Smooth muscle cell (in vitro differentiated cells): ENCODE measurements around the gene NPAS2. TPM values are rescaled to one million over a fixed set of nuclear protein-coding genes. Genes with fewer than 3 reads are reported as not detected.

Experiments
- DNase-seq: peaks from one replicate; lab custom pipeline; 2025; ENCODE audit not compliant: unreplicated experiment; lab: John Stamatoyannopoulos, UW
- H2AFZ ChIP-seq: fragments of 200-600 bp; sonication (generic); 2 replicates; pipeline ENCODE4 v1.6.0; 2016; ENCODE audit warnings: antibody characterized with exemption, low read depth, mild to moderate bottlenecking
- H3F3A ChIP-seq: fragments of 200-600 bp; sonication (generic); 2 replicates; pipeline ENCODE4 v1.6.0; 2017; ENCODE audit warnings: antibody characterized with exemption, low read depth
- H3K27ac ChIP-seq: fragments of 200-600 bp; sonication (generic); 2 replicates; pipeline ENCODE4 v1.5.1; 2016; ENCODE audit warnings: low read depth, mild to moderate bottlenecking
- H3K27me3 ChIP-seq: fragments of 200-600 bp; sonication (generic); 2 replicates; pipeline ENCODE4 v1.6.1; 2016; ENCODE audit warnings: low read depth, mild to moderate bottlenecking
- H3K36me3 ChIP-seq: fragments of 200-600 bp; sonication (generic); 2 replicates; pipeline ENCODE4 v1.5.1; 2016; ENCODE audit warnings: low read depth
- H3K4me1 ChIP-seq: fragments of 200-600 bp; sonication (generic); 2 replicates; pipeline ENCODE4 v1.5.1; 2016; ENCODE audit warnings: low read depth
- H3K4me2 ChIP-seq: fragments of 200-600 bp; sonication (generic); 2 replicates; pipeline ENCODE4 v1.6.0; 2016; ENCODE audit warnings: mild to moderate bottlenecking
- H3K4me3 ChIP-seq: fragments of 200-600 bp; sonication (generic); 2 replicates; pipeline ENCODE4 v1.5.1; 2016; ENCODE audit warnings: mild to moderate bottlenecking
- H3K79me2 ChIP-seq: fragments of 200-600 bp; sonication (generic); 2 replicates; pipeline ENCODE4 v1.6.0; 2016; ENCODE audit warnings: low read depth, mild to moderate bottlenecking
- H3K9ac ChIP-seq: fragments of 200-600 bp; sonication (generic); 2 replicates; pipeline ENCODE4 v1.6.0; 2016; ENCODE audit warnings: low read depth
- H3K9me3 ChIP-seq: fragments of 200-600 bp; sonication (generic); replicated peaks from 2 replicates; pipeline ENCODE4 v1.5.1; 2016; ENCODE audit warnings: low read depth
- H4K20me1 ChIP-seq: fragments of 200-600 bp; sonication (generic); 2 replicates; pipeline ENCODE4 v1.6.0; 2016; ENCODE audit warnings: low read depth
- CTCF ChIP-seq: fragments of 200-600 bp; sonication (generic); IDR thresholded peaks from 2 replicates; pipeline ENCODE4 v1.5.1; 2017; ENCODE audit warnings: borderline replicate concordance, mild to moderate bottlenecking, antibody characterized with exemption; ENCODE audit not compliant: insufficient read depth, poor library complexity, severe bottlenecking
- WGBS: methylation state at CpG from one replicate; pipeline ENCODE4 v1.1.7; 2016; ENCODE audit warnings: low lambda C conversion rate; 5-methylcytosine and 5-hydroxymethylcytosine counted together
- polyA plus RNA-seq: library from polyadenylated mRNA; unstranded; fragments of >200 nt; fragmentation: Nextera tagmentation; extraction: Ambion mirVana; gene quantifications from 2 replicates; pipeline ENCODE4 v1.2.1, GENCODE V29; 2016
- total RNA-seq: library from RNA; depleted of rRNA; stranded (reverse); fragments of >200 nt; gene quantifications from 2 replicates; pipeline ENCODE4 v1.2.3, GENCODE V29; 2014

Gene NPAS2
- total and polyA plus RNA-seq, 2 experiments from 2014 or later = 20.2 to 20.7 TPM

DNA sequence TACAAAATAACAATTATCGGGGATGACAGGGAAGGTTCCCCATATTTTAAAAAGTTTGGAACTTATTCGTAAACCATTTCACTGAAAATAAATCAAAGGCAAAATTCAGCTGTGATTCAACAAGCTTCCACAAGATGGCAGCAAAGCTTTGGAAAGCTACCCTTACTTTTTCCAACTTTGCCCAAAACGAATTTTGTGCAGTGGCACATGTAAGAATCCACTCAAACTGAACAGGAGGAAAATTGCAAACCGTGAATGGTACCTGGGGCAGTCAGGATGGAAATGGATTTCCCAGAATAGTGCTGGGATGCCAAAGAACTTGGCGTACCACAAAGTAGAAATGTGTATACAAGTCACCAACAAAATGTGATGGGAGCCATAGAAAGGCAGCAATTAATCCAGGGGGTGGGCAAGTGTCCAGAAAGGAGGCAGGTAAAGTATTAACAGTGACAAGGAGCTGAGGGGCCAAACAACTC is 192.8 kb downstream of the NPAS2 start:
- H3K27me3 ChIP-seq = no peaks in the 10 kb centered on the region
- H3K4me2 ChIP-seq = no peak overlapping the region
- DNase-seq = no peak
- no peaks in the 10 kb centered on the region for H3K4me1 ChIP-seq
- WGBS = 65% methylated on average over 5 of the region's 5 CpGs
- H3K36me3 ChIP-seq = peaks cover 8% of the 10 kb centered on the region
- H3K4me3 ChIP-seq = no peak overlapping the region
- H3K27ac ChIP-seq = no peak overlapping the region
- no peak overlapping the region for H2AFZ ChIP-seq
- H3K9ac ChIP-seq = no peak overlapping the region
- peaks cover 15% of the 10 kb centered on the region for H3F3A ChIP-seq
- peak; percentile 81 for TF ChIP-seq CTCF
- H3K9me3 ChIP-seq = no peaks in the 10 kb centered on the region
- peaks cover 5% of the 10 kb centered on the region for H3K79me2 ChIP-seq
- H4K20me1 ChIP-seq = peaks cover 43% of the 10 kb centered on the region

DNA sequence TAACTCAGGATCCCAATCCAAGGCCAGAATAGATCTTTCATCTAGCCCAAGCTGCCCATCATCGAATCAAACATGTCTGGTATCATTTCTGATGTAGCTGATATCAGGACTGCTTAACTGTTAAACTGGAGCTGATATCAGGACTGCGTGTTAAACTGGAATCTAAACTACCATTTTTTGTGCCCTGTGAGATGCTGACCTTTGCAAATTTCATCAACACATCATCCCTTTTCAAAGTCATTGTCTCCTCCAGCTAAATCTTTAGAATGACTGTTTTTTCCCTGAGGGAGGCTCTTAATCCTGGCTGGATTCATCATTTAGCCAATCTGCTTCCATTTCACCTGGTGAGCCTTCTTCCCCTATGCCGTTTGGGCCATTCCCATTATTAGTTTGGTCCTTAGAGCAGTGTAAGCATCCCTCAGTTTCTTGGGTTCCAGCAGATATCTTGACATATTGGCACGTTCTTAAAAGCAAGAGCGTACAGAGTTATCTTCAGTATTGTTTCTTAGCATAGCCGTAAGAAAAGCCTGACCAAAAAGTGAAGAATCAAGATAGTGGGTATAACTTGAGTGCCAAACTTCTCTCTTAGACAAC is 194.4 kb downstream of the NPAS2 start:
- peaks cover 8% of the 10 kb centered on the region for H3K36me3 ChIP-seq
- no peaks in the 10 kb centered on the region for H3K79me2 ChIP-seq
- no peak overlapping the region for H2AFZ ChIP-seq
- DNase-seq = no peak
- H3F3A ChIP-seq = peaks cover 10% of the 10 kb centered on the region
- H3K27ac ChIP-seq = no peak overlapping the region
- H3K4me2 ChIP-seq = no peak overlapping the region
- no peak overlapping the region for H3K9ac ChIP-seq
- 99% methylated on average over 6 of the region's 6 CpGs for WGBS
- no peaks in the 10 kb centered on the region for H3K9me3 ChIP-seq
- no peak for TF ChIP-seq CTCF
- H3K27me3 ChIP-seq = no peaks in the 10 kb centered on the region
- H4K20me1 ChIP-seq = peaks cover 27% of the 10 kb centered on the region
- no peaks in the 10 kb centered on the region for H3K4me1 ChIP-seq
- H3K4me3 ChIP-seq = no peak overlapping the region

- TF ChIP-seq CTCF = no peak
- no peaks in the 10 kb centered on the region for H3K79me2 ChIP-seq
- DNase-seq = no peak
- WGBS = 97% methylated on average over 3 of the region's 3 CpGs
- H3K4me3 ChIP-seq = no peak overlapping the region
- no peak overlapping the region for H3K27ac ChIP-seq
- H3K9me3 ChIP-seq = no peaks in the 10 kb centered on the region
- peaks cover under 1% of the 10 kb centered on the region for H3F3A ChIP-seq
- H3K9ac ChIP-seq = no peak overlapping the region
- H3K27me3 ChIP-seq = no peaks in the 10 kb centered on the region
- peaks cover 16% of the 10 kb centered on the region for H4K20me1 ChIP-seq
- H3K36me3 ChIP-seq = peaks cover 5% of the 10 kb centered on the region
- H3K4me2 ChIP-seq = no peak overlapping the region
- H2AFZ ChIP-seq = no peak overlapping the region
- no peaks in the 10 kb centered on the region for H3K4me1 ChIP-seq
These were observed 197.4 kb downstream of the NPAS2 start for GRCh38 chr2:101017371-101017770.

- Histone ChIP-seq H3K9me3 (no peaks in the 10 kb centered on the region), H3K79me2 (no peaks in the 10 kb centered on the region), H3K27ac (no peak overlapping the region), H3K4me2 (no peak overlapping the region), H3K4me1 (no peaks in the 10 kb centered on the region), H3K27me3 (no peaks in the 10 kb centered on the region), H3K4me3 (no peak overlapping the region), H3K9ac (no peak overlapping the region), H3F3A (no peaks in the 10 kb centered on the region), H4K20me1 (peaks cover 4% of the 10 kb centered on the region), H3K36me3 (peaks cover 5% of the 10 kb centered on the region), H2AFZ (no peak overlapping the region)
- WGBS = 94% methylated on average over 8 of the region's 8 CpGs
- no peak for DNase-seq
- TF ChIP-seq CTCF = no peak
These were observed 199.0 kb downstream of the NPAS2 start for GRCh38 chr2:101018934-101019333.
